ENCODE data around the gene ANO1.

DNA sequence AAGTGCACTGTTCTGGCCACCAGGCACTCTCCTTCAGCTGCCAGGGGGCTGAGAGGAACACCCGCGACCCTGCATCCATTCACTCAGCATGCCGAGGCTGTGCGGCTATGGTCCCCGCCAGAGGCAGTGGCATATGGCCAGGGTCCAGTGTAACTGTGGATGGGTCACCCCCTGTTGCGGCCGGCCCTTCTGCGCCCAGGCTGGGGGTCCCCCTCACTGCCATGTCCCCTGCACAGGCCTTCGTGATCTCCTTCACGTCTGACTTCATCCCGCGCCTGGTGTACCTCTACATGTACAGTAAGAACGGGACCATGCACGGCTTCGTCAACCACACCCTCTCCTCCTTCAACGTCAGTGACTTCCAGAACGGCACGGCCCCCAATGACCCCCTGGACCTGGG lies 104.1 kb downstream of the ANO1 start:
- TF ChIP-seq, protein P1, sequence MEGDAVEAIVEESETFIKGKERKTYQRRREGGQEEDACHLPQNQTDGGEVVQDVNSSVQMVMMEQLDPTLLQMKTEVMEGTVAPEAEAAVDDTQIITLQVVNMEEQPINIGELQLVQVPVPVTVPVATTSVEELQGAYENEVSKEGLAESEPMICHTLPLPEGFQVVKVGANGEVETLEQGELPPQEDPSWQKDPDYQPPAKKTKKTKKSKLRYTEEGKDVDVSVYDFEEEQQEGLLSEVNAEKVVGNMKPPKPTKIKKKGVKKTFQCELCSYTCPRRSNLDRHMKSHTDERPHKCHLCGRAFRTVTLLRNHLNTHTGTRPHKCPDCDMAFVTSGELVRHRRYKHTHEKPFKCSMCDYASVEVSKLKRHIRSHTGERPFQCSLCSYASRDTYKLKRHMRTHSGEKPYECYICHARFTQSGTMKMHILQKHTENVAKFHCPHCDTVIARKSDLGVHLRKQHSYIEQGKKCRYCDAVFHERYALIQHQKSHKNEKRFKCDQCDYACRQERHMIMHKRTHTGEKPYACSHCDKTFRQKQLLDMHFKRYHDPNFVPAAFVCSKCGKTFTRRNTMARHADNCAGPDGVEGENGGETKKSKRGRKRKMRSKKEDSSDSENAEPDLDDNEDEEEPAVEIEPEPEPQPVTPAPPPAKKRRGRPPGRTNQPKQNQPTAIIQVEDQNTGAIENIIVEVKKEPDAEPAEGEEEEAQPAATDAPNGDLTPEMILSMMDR (IDR thresholded peaks at IDR 0.05) = no peak
- no peak for TF ChIP-seq POLR2A (IDR thresholded peaks at IDR 0.05)

All from Peyer's patch (tissue), 4 donors.